Heart right ventricle (tissue), 16 donors: ENCODE results near the gene ATG101. TPM values are rescaled to one million over a fixed set of nuclear protein-coding genes. Genes with fewer than 3 reads are reported as not detected.

ENCODE experiments used
- ATAC-seq, 8 donors: fragments of 200-7000 bp; cut with Tn5 transposase; one replicate each; pipeline ENCODE4 v1.9.1; 2020; ENCODE audit warnings: mild to moderate bottlenecking in 8 of 8, moderate library complexity in 8 of 8, moderate number of reproducible peaks in 1 of 8
- DNase-seq, 2 donors: peaks; one replicate each; pipeline ENCODE4 v3.0.0-alpha.2; 2020
- H3K27ac ChIP-seq, 10 donors: fragments of 200-600 bp; sonication (generic) in 2 of 10; one replicate each; pipeline versions ENCODE4 v1.5.0 to v1.8.0; 2020 to 2022; ENCODE audit warnings: mild to moderate bottlenecking in 3 of 10
- H3K27me3 ChIP-seq, 7 donors: fragments of 200-600 bp; one replicate each; pipeline ENCODE4 v1.8.0; 2021 to 2022; ENCODE audit warnings: mild to moderate bottlenecking in 2 of 7
- H3K36me3 ChIP-seq, 9 donors: fragments of 200-600 bp; sonication (generic) in 1 of 9; one replicate each; pipeline versions ENCODE4 v1.5.0 to v1.8.0; 2020 to 2022; ENCODE audit warnings: mild to moderate bottlenecking in 2 of 9
- H3K4me1 ChIP-seq, 9 donors: fragments of 200-600 bp; sonication (generic) in 1 of 9; one replicate each; pipeline versions ENCODE4 v1.5.0 to v1.8.0; 2020 to 2022; ENCODE audit warnings: mild to moderate bottlenecking in 4 of 9
- H3K4me3 ChIP-seq, 10 donors: fragments of 200-600 bp; sonication (generic) in 2 of 10; one replicate each; pipeline versions ENCODE4 v1.5.0 to v1.8.0; 2020 to 2022; ENCODE audit warnings: mild to moderate bottlenecking in 7 of 10, moderate library complexity in 2 of 10
- H3K9me3 ChIP-seq, 11 donors: fragments of 200-600 bp in 10 of 11; sonication (generic) in 2 of 11; one replicate each; pipeline versions ENCODE4 v1.5.0 to v1.8.0; 2013 to 2022; ENCODE audit warnings: mild to moderate bottlenecking in 2 of 11, control low read depth in 1 of 11, moderate library complexity in 1 of 11
- WGBS, 2 donors: extraction: QIAGEN DNeasy Blood & Tissue Kit; methylation state at CpG; one replicate each; pipeline ENCODE4 v1.1.7; 2013; ENCODE audit warnings: inconsistent platforms in 1 of 2; 5-methylcytosine and 5-hydroxymethylcytosine counted together
- intact Hi-C, 10 donors: fragments of 100-400 bp; cut with DNase I; formaldehyde crosslinking; loops; one replicate each; pipeline versions ENCODE4 v1.11.1 to v1.14.2; 2022
- polyA plus RNA-seq, 2 donors: library from polyadenylated mRNA; stranded (reverse); fragments of 200-250 nt; gene quantifications; one replicate each; pipeline ENCODE4 v1.2.3, GENCODE V29; 2013
- total RNA-seq, 10 donors: library from RNA; stranded (reverse); fragmentation: NEBNext Ultra II Directional in 3 of 10; extraction: Animal tissue kit (Norgen Biotek cat#: 25700) in 3 of 10; gene quantifications; one replicate each; pipeline versions ENCODE4 v1.2.1 to v1.2.4, GENCODE V29; 2021 to 2023
- TF ChIP-seq, protein P1 (sequence below), 9 donors: fragments of 200-600 bp; sonication (generic) in 2 of 9; IDR thresholded peaks; one replicate each; pipeline versions ENCODE4 v1.5.0 to v1.8.0; 2021 to 2022; ENCODE audit warnings: antibody characterized with exemption in 9 of 9, mild to moderate bottlenecking in 5 of 9, moderate library complexity in 1 of 9
- donor health status: Arrhythmogenic right ventricular cardiomyopathy.
- donor health status: ischemic (EF 13 %, LVEDD 7.1; RV severe dilation, severe dysfunction).
- donor health status: healthy with polysubstance abuse.
- donor health status: DM: no; HTN: yes; CAD: no.
- donor health status: DM: no; HTN: no; CAD: no.
- donor health status: ischemic (EF 25% LVEDD 6.9; RV normal size, moderate dysfunction).
- donor health status: ischemic (EF 25% LVEDD 5.7; RV mildly dilated, moderate dysfunction).
- donor health status: healthy.
- donor health status: DM: yes; HTN: yes; CAD: no.
- donor health status: Ischemic cardiomyopathy.
- donor health status: ischemic (EF 35%, LVEDD 5.7; RV mildly dilated, moderate dysfunction).
- donor health status: nonischemic (EF 11% LVEDD 7.7; RV severe dilation, severe dysfunction).
- donor health status: DM: yes; HTN: yes; CAD: no.
- donor health status: PGD.
- donor health status: ischemic (EF 29% LVEDD 5.4; RV normal size, mild dysfunction).
- donor health status: nonischemic (EF 23%, LVEDD 6.1; RV moderate dilation, normal function).

ATG101 gene
- total and polyA plus RNA-seq, 12 donors: 14.6 to 90.2 (median 22.2) TPM

DNA sequence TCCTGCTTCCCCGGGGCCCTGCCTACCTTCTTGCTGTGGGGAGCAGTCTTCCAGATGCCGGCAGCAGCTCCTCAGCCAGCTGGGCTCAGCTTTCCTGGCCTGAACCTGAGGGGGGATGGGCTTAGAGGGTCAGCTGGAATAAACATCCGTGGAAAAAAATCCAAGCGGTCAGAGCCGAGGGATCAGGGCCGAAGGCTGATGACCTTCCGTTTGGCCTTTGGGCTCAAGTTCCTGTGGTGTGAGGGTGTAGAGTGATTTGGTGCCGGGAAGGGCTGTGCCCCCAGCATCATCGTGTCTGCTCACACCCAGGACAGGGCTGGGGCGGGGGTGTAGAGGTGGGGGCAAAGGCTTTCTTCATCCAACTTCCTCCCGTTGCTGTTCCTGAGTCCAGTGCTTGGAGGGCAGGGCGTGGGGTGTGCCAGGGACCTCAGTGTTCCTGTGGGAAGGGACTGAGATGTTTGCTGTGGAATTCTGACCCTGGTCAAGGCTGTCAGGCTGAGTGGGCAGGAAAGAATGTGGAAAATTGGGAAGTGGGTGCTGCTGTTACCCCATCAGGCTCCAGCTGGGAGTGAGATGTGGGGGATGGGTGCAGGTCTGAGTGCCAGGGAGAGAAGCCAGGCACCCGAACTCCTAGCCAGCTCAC is 12.4 kb downstream of the ATG101 start:
- intact Hi-C loops: loop anchor here in 5 of 10 donors (2.0 to 5.0 kb wide), 5 partner anchors 40 to 80 kb away; no protein-coding TSS in a partner anchor
- Histone ChIP-seq H3K4me1 (peaks cover 14 to 38% (median 34%) of the 10 kb centered on the region in 9 donors), H3K36me3 (peaks cover 0 to 25% (median 8%) of the 10 kb centered on the region in 9 donors), H3K9me3 (no peaks in the 10 kb centered on the region), H3K27me3 (peaks cover 0 to 8% (median 0%) of the 10 kb centered on the region in 7 donors), H3K27ac (peak overlapping the region; percentile 33 to 86 (median 72)), H3K4me3 (peak overlapping the region in 5 of 10 donors; percentile 4 to 46 (median 39))
- peak; percentile 51 to 75 (median 67) for ATAC-seq
- TF ChIP-seq, protein P1, sequence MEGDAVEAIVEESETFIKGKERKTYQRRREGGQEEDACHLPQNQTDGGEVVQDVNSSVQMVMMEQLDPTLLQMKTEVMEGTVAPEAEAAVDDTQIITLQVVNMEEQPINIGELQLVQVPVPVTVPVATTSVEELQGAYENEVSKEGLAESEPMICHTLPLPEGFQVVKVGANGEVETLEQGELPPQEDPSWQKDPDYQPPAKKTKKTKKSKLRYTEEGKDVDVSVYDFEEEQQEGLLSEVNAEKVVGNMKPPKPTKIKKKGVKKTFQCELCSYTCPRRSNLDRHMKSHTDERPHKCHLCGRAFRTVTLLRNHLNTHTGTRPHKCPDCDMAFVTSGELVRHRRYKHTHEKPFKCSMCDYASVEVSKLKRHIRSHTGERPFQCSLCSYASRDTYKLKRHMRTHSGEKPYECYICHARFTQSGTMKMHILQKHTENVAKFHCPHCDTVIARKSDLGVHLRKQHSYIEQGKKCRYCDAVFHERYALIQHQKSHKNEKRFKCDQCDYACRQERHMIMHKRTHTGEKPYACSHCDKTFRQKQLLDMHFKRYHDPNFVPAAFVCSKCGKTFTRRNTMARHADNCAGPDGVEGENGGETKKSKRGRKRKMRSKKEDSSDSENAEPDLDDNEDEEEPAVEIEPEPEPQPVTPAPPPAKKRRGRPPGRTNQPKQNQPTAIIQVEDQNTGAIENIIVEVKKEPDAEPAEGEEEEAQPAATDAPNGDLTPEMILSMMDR (IDR thresholded peaks at IDR 0.05): no peak
- DNase-seq: peak; percentile 62 to 80
- 35 to 51% methylated on average over 13 of the region's 13 CpGs for WGBS, 2 donors

DNA sequence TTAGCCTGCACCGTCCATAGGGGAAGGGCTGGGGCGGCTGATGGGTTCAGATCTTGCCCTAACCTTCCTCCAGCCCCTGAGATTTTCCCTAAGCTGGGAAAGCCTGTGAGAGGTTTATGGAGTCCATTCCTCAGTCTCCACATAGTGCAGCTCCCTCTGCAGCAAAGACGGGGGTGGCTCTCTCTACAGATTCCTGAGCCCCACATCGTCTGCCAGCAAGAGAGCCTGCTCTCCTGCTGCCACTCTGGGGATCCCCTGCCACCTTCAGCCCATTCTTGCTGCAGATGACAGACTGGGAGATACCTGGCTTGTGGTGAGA is 12.8 kb downstream of the ATG101 start:
- H3K9me3 ChIP-seq: no peaks in the 10 kb centered on the region
- 61 to 73% methylated on average over 4 of the region's 4 CpGs for WGBS, 2 donors
- DNase-seq (no peak), ATAC-seq (peak in 2 of 8 donors; percentile 5 to 16)
- H3K27me3 ChIP-seq: peaks cover 0 to 12% (median 0%) of the 10 kb centered on the region in 7 donors
- peaks cover 0 to 20% (median 3%) of the 10 kb centered on the region in 9 donors for H3K36me3 ChIP-seq
- intact Hi-C loops: loop anchor here in 5 of 10 donors (2.0 to 5.0 kb wide), 5 partner anchors 40 to 80 kb away; no protein-coding TSS in a partner anchor
- peak overlapping the region; percentile 25 to 86 (median 72) for H3K27ac ChIP-seq
- no peak overlapping the region for H3K4me3 ChIP-seq
- TF ChIP-seq, protein P1 (IDR thresholded peaks at IDR 0.05): no peak
- peaks cover 14 to 38% (median 34%) of the 10 kb centered on the region in 9 donors for H3K4me1 ChIP-seq

- Histone ChIP-seq H3K36me3 (peaks cover 0 to 16% (median 0%) of the 10 kb centered on the region in 9 donors), H3K4me1 (peaks cover 14 to 38% (median 34%) of the 10 kb centered on the region in 9 donors), H3K4me3 (no peak overlapping the region), H3K27ac (peak overlapping the region in 9 of 10 donors; percentile 25 to 86 (median 74)), H3K9me3 (no peaks in the 10 kb centered on the region), H3K27me3 (peaks cover 0 to 16% (median 0%) of the 10 kb centered on the region in 7 donors)
- 37% methylated on average over 11 of the region's 11 CpGs for WGBS, 2 donors
- intact Hi-C loops: loop anchor here in 9 of 10 donors (1.0 to 5.0 kb wide), 7 partner anchors 39 to 81 kb away; no protein-coding TSS in a partner anchor
- TF ChIP-seq, protein P1 (IDR thresholded peaks at IDR 0.05): peak; percentile 92 to 99 (median 97)
- DNase-seq: peak; percentile 68 to 72
- peak; percentile 25 to 70 (median 50) for ATAC-seq
Measured at GRCh38 chr12:52082988-52083637, 13.3 kb downstream of the ATG101 start.

GRCh38 chr12:52083638-52083996 is 13.8 kb downstream of the ATG101 start:
- no peak overlapping the region for H3K4me3 ChIP-seq

More at GRCh38 chr12:52083638-52083996, 13.8 kb downstream of the ATG101 start:
- WGBS, 2 donors: 5% methylated on average over 2 of the region's 2 CpGs
- intact Hi-C loops: loop anchor here in 9 of 10 donors (1.0 to 5.0 kb wide), 7 partner anchors 39 to 81 kb away; no protein-coding TSS in a partner anchor
- Histone ChIP-seq H3K27ac (peak overlapping the region in 1 of 10 donors; percentile 78), H3K9me3 (no peaks in the 10 kb centered on the region), H3K36me3 (peaks cover 0 to 11% (median 0%) of the 10 kb centered on the region in 9 donors), H3K27me3 (peaks cover 0 to 21% (median 4%) of the 10 kb centered on the region in 7 donors), H3K4me1 (peaks cover 14 to 38% (median 34%) of the 10 kb centered on the region in 9 donors)
- DNase-seq: no peak
- TF ChIP-seq, protein P1 (IDR thresholded peaks at IDR 0.05): peak in 2 of 9 donors; percentile 2 to 33
- no peak for ATAC-seq
